Breast epithelium (tissue), 4 donors: ENCODE measurements around the gene IDI2. TPM values are rescaled to one million over a fixed set of nuclear protein-coding genes. Genes with fewer than 3 reads are reported as not detected.
A peak's percentile ranks its signal among the peaks of the same experiment; 100 is the strongest.
"Not testable (repeated sequence)": the region's sequence is repeated elsewhere in the genome, so short reads cannot be mapped to it uniquely, and the experiment has no call there.

Source experiments
- DNase-seq, 2 donors: peaks; one replicate each; pipeline ENCODE4 v3.0.0-alpha.2; 2019; ENCODE audit warnings: low spot score in 2 of 2
- H3K27ac ChIP-seq, 2 donors: fragments of 200-600 bp; sonication (generic) in 1 of 2; one replicate each; pipeline ENCODE4 v1.5.1; 2016 to 2019; ENCODE audit warnings: mild to moderate bottlenecking in 1 of 2
- H3K27me3 ChIP-seq, 2 donors: fragments of 200-600 bp; sonication (generic) in 1 of 2; one replicate each; pipeline versions ENCODE4 v1.5.1 to v1.6.0; 2017 to 2019; ENCODE audit warnings: control low read depth in 1 of 2, mild to moderate bottlenecking in 1 of 2
- H3K36me3 ChIP-seq: fragments of 200-600 bp; one replicate; pipeline ENCODE4 v1.5.1; 2019
- H3K4me1 ChIP-seq, 2 donors: fragments of 200-600 bp; sonication (generic); one replicate each; pipeline ENCODE4 v1.5.1; 2016 to 2019; ENCODE audit warnings: control low read depth in 1 of 2
- H3K4me3 ChIP-seq, 3 donors: fragments of 200-600 bp; sonication (generic); 1 replicate in 2 of 3; 2 replicates in 1 of 3; pipeline ENCODE4 v1.5.1; 2016 to 2019; ENCODE audit warnings: mild to moderate bottlenecking in 3 of 3, moderate library complexity in 2 of 3
- H3K9me3 ChIP-seq, 2 donors: fragments of 200-600 bp; sonication (generic) in 1 of 2; one replicate each; pipeline ENCODE4 v1.5.1; 2016 to 2019; ENCODE audit warnings: control low read depth in 1 of 2
- CTCF ChIP-seq, 3 donors: fragments of 450-650 bp; IDR thresholded peaks; one replicate each; pipeline ENCODE4 v1.5.1; 2016 to 2017; ENCODE audit warnings: antibody characterized with exemption in 3 of 3, mild to moderate bottlenecking in 3 of 3, moderate library complexity in 3 of 3
- POLR2A ChIP-seq: fragments of 450-650 bp; IDR thresholded peaks from one replicate; pipeline ENCODE4 v1.6.1; 2016; ENCODE audit warnings: antibody characterized with exemption, mild to moderate bottlenecking, moderate library complexity
- POLR2AphosphoS5 ChIP-seq, 3 donors: sonication (generic); formaldehyde crosslinking; IDR thresholded peaks; one replicate each; pipeline ENCODE4 v1.6.1; 2017; ENCODE audit warnings: antibody characterized with exemption in 3 of 3
- intact Hi-C: fragments of 100-400 bp; cut with DNase I; formaldehyde crosslinking; loops from one replicate; pipeline ENCODE4 v1.15.1; 2023; ENCODE audit warnings: low total_unique reads
- total RNA-seq, 3 donors: library from RNA; depleted of rRNA; stranded (reverse); fragments of >200 nt; gene quantifications; one replicate each; pipeline ENCODE4 v1.1.0, GENCODE V29; 2016

The IDI2 gene
- total RNA-seq, 3 donors from 2014 or later: not detected

GRCh38 chr10:1041514-1041913, 15.9 kb upstream of the IDI2 start:
- no peak overlapping the region for H3K27ac ChIP-seq
- no peaks in the 10 kb centered on the region for H3K27me3 ChIP-seq
- peaks cover 5% of the 10 kb centered on the region for H3K36me3 ChIP-seq
- H3K9me3 ChIP-seq: no peaks in the 10 kb centered on the region
- TF ChIP-seq CTCF (IDR thresholded peaks at IDR 0.05): no peak
- no peak for DNase-seq
- no peak overlapping the region for H3K4me3 ChIP-seq
- H3K4me1 ChIP-seq: peaks cover 0 to 5% of the 10 kb centered on the region in 2 donors
- intact Hi-C loops: loop anchor here (2.0 kb wide), 1 partner anchor 47 kb away; no protein-coding TSS in a partner anchor

DNA sequence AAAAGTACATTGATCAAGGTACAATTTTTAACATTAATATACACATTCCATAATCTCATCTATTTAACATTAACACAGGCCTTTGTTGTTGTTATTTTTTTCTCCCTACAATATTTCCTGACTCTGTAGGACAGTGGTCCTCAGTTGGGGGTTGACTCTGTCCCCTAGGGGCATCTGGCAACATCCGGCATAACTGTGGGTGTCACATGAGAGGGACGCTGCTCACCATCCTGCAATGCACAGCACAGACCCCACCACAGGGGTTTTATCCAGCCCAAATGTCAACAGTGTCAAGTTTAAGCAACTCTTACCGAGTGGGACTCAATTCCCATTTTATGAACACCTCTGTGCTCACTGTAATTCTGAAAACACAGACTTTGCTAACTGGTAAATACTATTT, 14.5 kb upstream of the IDI2 start:
- TF ChIP-seq POLR2AphosphoS5 (IDR thresholded peaks at IDR 0.05) (no peak), POLR2A (no peak), CTCF (IDR thresholded peaks at IDR 0.05) (no peak)
- no peak overlapping the region for H3K27ac ChIP-seq
- H3K36me3 ChIP-seq: peaks cover 5% of the 10 kb centered on the region
- no peaks in the 10 kb centered on the region for H3K27me3 ChIP-seq
- H3K9me3 ChIP-seq: no peaks in the 10 kb centered on the region
- H3K4me1 ChIP-seq: peaks cover 0 to 5% of the 10 kb centered on the region in 2 donors
- DNase-seq: no peak
- intact Hi-C loops: loop anchor here (2.0 kb wide), 1 partner anchor 45 kb away; no protein-coding TSS in a partner anchor
- H3K4me3 ChIP-seq: no peak overlapping the region

DNA sequence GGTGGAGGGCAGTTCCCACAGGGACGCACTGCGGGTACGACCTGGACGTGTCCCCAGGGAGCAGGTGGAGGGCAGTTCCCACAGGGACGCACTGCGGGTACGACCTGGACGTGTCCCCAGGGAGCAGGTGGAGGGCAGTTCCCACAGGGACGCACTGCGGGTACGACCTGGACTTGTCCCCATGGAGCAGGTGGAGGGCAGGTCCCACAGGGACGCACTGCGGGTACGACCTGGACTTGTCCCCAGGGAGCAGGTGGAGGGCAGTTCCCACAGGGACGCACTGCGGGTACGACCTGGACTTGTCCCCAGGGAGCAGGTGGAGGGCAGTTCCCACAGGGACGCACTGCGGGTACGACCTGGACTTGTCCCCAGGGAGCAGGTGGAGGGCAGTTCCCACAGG, 13.1 kb upstream of the IDI2 start:
- H3K4me3 ChIP-seq, H3K9me3 ChIP-seq, H3K36me3 ChIP-seq, H3K27ac ChIP-seq, H3K4me1 ChIP-seq, DNase-seq, H3K27me3 ChIP-seq, intact Hi-C loops: not testable (repeated sequence)

DNA sequence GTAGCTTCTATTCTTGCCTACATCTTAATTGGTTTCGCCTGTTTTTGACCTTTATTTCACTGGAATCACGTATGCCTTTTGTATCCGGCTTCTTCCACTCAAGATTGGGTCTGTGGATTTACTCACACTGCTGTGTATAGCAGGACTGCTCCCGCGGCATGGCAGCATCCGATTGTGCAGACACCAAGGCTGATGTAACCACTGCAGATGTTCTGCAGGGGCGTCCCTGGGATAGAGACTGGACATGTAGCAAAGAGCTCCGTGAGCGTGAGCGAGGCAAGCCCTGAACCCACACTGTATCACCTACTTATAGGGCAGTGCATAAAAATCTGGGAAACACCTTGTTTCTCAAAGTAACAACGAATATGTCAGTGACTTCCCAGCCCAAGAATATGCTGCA, 11.4 kb upstream of the IDI2 start:
- H3K4me3 ChIP-seq: no peak overlapping the region
- H3K4me1 ChIP-seq: no peaks in the 10 kb centered on the region
- no peak overlapping the region for H3K27ac ChIP-seq
- no peaks in the 10 kb centered on the region for H3K9me3 ChIP-seq
- H3K27me3 ChIP-seq: no peaks in the 10 kb centered on the region
- TF ChIP-seq POLR2A (no peak), CTCF (IDR thresholded peaks at IDR 0.05) (no peak), POLR2AphosphoS5 (IDR thresholded peaks at IDR 0.05) (no peak)
- intact Hi-C loops: no loop called here
- DNase-seq: no peak
- peaks cover 5% of the 10 kb centered on the region for H3K36me3 ChIP-seq

DNA sequence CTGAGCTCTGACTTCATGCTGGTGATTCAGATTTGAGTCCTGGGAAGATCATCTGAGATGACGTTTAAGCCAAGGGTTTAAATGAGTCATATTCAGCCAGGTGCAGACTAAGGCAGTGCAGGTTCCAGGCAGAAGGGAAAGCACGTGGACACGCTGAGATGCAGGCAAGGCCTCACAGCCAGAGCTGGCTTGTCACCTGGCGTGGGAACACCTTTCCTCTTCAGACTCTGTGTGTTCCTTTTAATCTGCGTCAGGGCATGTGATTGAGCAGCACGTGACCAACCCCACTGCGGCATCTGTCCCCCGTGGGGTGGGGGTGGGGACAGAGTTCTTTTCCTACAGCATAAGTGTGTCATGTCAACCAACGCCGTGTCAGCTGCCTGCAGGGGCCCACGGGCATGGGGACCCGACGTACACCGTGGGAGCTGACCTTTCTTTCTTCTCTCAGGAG, 10.7 kb upstream of the IDI2 start:
- no peak for DNase-seq
- Histone ChIP-seq H3K9me3 (no peaks in the 10 kb centered on the region), H3K36me3 (peaks cover 5% of the 10 kb centered on the region), H3K4me1 (no peaks in the 10 kb centered on the region), H3K27me3 (no peaks in the 10 kb centered on the region), H3K4me3 (no peak overlapping the region), H3K27ac (peak overlapping the region in 1 of 2 donors; percentile 35)
- TF ChIP-seq POLR2A: no peak
- no peak for TF ChIP-seq POLR2AphosphoS5 (IDR thresholded peaks at IDR 0.05)
- no peak for TF ChIP-seq CTCF (IDR thresholded peaks at IDR 0.05)
- intact Hi-C loops: no loop called here

DNA sequence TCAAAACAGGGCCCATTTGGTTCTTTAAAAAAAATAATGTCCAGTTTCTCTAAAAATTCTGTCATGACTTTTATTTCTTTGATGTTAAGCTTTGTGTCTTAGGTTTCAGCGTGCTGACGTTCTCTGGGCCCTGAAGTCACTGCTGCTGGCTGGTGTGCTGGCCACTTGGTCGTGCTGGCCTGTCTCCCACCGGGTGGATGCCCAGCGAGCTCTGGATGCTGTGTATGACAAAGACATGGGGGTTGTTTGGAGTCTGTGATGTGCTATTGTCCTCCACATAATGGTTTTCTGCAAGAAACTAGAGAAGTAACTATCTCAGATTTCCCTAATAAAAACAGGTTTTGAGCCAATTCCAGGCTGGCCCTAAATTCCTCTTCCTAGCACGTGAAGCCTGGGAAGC, 9.5 kb upstream of the IDI2 start:
- TF ChIP-seq POLR2AphosphoS5 (IDR thresholded peaks at IDR 0.05): no peak
- TF ChIP-seq CTCF (IDR thresholded peaks at IDR 0.05): no peak
- TF ChIP-seq POLR2A: no peak
- no peak overlapping the region for H3K4me3 ChIP-seq
- H3K36me3 ChIP-seq: no peaks in the 10 kb centered on the region
- intact Hi-C loops: no loop called here
- no peaks in the 10 kb centered on the region for H3K27me3 ChIP-seq
- no peaks in the 10 kb centered on the region for H3K9me3 ChIP-seq
- DNase-seq: no peak
- H3K4me1 ChIP-seq: no peaks in the 10 kb centered on the region
- H3K27ac ChIP-seq: peak overlapping the region; percentile 62 to 68
